ENCODE results near the gene IDH2. TPM values are rescaled to one million over a fixed set of nuclear protein-coding genes. Genes with fewer than 3 reads are reported as not detected.
"Not testable (repeated sequence)": the region's sequence is repeated elsewhere in the genome, so short reads cannot be mapped to it uniquely, and the experiment has no call there.

Gene IDH2
- 100 to 1,000 TPM; 110 to 185 TPM for total RNA-seq
- long read RNA-seq, transcript IDH2-201 (11 exons, 2,694 nt): major isoform, 450 of 504 reads
- long read RNA-seq, partial matches to known transcripts: 42 of 504 reads
- long read RNA-seq, other reads (novel, unspliced or antisense): 9 of 504 reads

DNA sequence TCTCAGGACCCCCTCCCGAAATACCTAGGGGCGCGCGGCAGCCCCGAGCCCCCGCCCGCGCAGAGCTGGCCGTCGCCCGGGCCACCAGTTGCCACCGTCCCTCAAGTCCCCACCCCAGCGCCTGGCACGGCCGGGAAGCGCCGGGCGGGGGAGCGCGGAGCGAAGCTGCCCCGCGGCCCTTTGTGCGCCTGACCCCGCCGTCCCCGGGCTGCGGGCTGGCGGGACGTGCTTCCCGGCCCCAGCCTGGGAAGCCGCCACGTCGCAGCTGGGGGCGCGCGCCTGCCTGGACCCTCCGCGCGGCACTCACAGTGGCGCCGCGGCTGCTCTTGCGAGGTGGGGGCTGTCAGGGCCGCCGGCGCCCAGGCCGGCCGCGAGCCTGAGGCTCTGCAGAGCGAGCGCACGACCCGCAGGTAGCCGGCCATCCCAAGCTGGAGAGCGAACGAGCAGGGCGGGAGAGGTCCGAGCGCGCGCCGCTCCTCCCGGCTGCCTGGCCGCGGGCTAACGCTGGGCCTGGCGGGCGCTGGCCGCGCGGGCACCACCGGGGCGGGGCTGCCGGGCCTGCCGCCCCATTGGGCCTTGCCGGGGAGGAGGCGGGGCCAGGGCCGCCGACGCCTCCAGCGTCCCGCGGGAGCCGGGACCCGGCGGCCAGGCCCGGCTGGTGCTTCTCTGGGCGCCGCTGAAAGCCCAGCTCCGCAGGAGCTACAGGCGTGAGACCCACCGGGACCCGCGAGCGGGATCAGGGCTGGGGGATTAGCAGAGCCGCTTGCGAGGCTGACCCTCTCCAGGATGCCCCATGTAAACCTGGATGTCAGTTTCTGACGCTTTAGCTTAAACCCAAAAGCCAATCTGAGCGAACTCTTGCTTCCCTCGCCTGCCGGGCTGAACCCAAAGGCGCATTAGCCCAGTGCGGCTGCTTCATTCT lies at the start of gene IDH2:
Gene IDH2, minus strand, starts transcription at position 500 of the 922 bp plus-strand sequence. Its CDS starts 78 bp downstream, at position 422.
- DNase-seq (peak; percentile 77 to 87), ATAC-seq (peak; percentile 85)
- intact Hi-C loops (cut with DNase I, micrococcal nuclease): no loop called here

DNA sequence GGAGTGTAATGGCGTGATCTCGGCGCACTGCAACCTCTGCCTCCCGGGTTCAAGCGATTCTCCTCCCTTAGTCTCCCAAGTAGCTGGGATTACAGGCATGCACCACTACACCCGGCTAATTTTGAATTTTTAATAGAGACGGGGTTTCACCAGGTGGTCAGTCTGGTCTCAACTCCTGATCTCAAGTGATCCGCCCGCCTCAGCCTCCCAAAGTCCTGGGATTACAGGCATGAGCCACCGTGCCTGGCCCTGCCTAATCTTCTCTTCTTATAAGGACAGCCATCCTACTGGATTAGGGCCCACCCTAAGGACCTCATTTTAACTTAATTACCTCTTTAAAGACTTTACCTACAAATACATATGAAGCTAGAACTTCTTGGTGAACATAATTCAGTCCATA lies 48.3 kb upstream of the IDH2 start:
- intact Hi-C loops (cut with DNase I, micrococcal nuclease); DNase-seq; ATAC-seq: not testable (repeated sequence)

DNA sequence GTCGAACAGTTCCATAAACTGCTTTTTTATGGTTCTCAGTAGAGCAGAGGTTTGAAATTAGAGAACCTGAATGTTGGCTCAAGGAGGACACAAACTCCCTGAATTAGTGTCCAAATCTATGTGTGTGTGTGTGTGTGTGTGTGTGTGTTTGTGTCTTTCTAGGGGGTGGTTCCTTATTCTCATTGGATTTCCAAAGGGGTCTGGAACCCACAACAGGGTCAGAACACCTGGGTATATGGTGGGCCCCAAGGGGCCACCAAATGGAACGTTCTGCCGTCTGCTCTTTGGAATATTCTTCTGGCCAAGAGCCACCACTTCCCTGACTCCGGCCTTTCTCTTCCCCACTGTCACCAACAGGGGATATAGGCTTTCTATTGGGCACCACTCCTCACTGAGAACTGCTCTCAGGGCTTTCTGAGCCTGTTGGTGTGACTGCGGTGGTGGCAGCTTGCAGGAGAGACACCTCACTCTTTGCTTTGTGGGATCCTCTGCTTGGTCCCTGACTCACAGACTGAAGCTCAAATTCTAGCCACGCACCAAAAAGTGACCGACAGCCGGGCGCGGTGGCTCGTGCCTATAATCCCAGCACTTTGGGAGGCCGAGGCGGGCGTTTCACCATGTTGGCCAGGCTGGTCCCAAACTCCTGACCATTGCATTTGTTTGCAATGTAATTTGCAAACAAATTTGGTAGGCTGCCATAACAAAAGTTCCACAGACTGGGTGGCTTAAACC lies 47.5 kb upstream of the IDH2 start:
- intact Hi-C loops (cut with DNase I, micrococcal nuclease): no loop called here
- ATAC-seq: peak; percentile 46
- no peak for DNase-seq

DNA sequence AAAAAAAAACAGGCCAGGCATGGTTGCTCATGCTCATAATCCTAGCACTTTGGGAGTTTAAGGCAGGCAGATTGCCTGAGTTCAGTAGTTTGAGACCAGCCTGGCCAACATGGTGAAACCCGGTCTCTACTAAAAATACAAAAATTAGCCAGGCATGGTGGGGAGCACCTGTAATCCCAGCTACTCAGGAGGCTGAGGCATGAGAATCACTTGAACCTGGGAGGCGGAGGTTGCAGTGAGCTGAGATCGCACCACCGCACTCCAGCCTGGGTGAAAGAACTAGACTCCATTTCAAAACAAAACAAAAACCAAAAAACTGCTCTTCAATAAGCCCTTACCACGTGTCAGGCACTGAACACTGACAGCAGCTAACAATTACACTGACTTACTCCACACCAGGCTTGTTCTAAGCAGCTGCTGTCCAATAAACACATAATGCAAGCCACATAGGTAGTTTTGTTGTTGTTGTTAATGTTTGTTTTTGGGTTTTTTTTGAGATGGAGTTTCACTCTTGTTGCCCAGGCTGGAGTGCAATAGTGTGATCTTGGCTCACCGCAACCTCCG lies 44.0 kb upstream of the IDH2 start:
- DNase-seq; intact Hi-C loops (cut with DNase I, micrococcal nuclease); ATAC-seq: not testable (repeated sequence)

DNA sequence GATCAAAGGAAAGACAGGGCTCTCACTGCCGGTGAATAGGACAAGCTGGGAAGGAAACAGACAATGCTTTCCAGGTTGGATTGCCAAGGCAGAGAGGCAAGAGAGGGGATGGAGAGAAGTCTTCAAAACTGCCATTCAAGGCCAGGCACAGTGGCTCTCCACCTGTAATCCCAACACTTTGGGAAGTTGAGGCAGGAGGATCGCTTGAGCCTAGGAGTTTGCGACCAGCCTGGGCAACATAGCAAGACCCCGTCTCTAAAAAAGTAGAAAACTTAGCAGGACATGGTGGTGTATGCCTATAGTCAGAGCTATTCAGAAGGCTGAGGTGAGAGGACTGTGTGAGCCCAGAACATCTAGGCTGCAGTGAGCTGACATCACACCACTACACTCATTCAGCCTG lies 43.5 kb upstream of the IDH2 start:
- intact Hi-C loops (cut with DNase I, micrococcal nuclease): no loop called here
- ATAC-seq (no peak), DNase-seq (no peak)

DNA sequence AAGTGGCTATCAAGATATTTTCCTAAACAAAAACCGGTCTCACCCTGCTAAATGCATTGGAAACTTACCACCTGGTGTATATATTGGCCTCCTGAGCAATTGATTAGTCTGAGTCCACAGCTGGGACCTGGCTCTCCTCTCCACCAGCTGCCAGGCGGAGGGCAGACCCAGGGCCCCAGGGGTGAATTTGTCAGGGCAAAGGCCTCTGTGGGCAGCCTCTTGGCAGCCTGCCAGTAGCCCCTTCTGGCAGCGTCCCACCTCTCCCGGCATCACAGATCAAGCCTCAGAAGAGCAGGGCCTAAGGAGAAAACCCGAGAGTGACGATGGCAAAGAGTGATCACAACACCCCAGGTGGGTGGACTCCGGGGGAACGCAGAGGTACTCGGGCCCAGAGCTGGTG lies 43.0 kb upstream of the IDH2 start:
- no peak for ATAC-seq
- DNase-seq: no peak
- intact Hi-C loops (cut with DNase I, micrococcal nuclease): no loop called here

DNA sequence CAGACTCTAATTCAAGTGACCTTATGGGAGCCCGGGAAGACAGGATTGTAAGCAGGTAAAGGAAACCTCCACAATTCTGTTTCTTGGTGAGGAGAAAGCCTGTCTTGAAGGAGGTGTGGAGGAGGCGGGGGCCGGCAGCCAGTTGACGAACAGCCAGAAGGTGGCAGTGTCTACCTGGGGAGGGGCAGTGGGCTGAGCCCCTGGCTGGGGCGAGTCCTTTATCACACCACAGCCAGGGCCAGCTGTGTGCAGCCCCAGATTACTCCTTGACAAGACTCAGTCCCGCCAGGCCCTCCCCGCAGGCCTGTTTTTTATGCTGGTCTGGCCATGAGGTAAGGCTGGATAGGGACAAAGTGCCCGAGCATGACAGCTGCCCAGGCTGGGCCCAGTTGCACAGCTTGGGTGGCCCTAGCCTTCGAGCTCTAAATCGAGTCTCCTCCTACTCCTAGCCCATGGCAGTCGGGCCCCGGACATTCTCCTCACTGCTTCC lies 40.9 kb upstream of the IDH2 start:
- intact Hi-C loops (cut with DNase I, micrococcal nuclease): no loop called here
- peak; percentile 97 for ATAC-seq
- peak; percentile 82 to 84 for DNase-seq

DNA sequence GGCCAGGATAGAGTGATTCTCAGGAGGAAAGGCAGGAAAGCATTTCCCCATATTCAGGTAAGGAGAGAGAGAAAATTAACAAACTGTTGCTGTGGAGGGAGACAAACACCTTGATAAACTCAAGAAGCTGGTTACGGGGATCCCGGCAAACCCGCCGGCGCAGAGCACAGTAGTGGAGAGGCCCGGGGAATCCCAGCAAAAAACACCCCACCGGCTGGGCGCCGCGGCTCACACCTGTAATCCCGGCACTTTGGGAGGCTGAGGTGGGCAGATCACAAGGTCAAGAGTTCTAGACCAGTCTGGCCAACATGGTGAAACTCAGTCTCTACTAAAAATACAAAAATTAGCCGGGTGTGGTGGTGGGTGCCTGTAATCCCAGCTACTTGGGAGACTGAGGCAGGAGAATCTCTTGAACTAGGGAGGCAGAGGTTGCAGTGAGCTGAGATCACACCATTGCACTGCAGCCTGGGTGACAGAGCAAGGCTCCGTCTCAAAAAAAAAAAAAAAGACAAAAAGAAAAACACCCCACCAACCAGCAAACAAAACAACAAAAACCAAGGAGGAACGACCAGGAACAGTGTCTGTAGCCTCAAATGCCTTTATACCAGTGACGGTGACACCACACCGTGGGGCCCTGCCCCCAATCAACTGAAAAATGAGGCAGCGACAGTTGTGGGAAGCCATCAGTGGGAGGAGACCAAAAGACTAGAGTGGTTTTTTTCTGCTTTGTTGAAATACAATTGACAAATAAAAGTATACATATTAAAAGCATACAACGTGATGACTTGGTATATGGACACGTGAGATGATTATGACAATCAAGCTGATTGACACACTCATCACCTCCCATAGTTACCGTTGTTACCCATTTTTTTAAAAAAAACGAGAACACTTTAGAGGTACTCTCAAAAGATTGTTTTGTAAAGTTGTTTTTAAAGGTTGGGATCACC lies 40.2 kb upstream of the IDH2 start:
- DNase-seq (no peak), ATAC-seq (peak; percentile 3)
- intact Hi-C loops (cut with DNase I, micrococcal nuclease): no loop called here

DNA sequence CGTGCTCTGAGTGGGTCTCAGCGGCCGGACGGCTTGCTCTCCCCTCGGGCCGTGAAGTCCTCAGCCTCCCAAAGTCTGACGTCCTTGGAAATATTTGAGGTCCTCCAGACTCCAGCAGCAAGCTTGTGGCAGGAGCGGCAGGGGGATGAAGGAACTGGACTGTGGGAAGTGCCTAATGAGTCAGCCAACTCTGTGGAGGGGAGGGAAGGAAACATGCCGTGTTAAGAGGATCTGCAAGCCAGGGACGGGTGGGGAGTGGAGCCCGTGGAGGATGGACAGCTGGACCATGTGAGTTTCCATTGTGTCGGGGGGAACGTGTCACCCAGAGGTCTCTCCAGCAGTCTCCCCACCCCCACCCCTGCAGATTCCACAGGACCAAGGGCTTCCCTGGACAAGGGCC lies 39.4 kb upstream of the IDH2 start:
- ATAC-seq: no peak
- DNase-seq: no peak
- intact Hi-C loops (cut with DNase I, micrococcal nuclease): no loop called here

DNA sequence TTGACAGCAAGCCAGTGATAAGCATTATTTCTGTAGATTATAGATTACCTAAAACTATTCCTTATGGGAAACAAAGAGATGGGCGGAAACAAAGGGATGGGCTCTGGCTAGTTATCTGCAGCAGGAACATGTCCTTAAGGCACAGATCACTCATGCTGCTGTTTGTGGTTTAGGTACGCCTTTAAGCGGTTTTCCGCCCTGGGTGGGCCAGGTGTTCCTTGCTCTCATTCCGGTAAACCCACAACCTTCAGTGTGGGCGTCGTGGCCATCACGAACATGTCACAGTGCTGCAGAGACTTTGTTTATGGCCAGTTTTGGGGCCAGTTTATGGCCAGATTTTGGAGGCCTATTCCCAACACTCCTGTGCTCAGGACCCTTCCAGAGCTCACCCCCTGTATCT lies 37.3 kb upstream of the IDH2 start:
- intact Hi-C loops (cut with DNase I, micrococcal nuclease); ATAC-seq; DNase-seq: not testable (repeated sequence)

DNA sequence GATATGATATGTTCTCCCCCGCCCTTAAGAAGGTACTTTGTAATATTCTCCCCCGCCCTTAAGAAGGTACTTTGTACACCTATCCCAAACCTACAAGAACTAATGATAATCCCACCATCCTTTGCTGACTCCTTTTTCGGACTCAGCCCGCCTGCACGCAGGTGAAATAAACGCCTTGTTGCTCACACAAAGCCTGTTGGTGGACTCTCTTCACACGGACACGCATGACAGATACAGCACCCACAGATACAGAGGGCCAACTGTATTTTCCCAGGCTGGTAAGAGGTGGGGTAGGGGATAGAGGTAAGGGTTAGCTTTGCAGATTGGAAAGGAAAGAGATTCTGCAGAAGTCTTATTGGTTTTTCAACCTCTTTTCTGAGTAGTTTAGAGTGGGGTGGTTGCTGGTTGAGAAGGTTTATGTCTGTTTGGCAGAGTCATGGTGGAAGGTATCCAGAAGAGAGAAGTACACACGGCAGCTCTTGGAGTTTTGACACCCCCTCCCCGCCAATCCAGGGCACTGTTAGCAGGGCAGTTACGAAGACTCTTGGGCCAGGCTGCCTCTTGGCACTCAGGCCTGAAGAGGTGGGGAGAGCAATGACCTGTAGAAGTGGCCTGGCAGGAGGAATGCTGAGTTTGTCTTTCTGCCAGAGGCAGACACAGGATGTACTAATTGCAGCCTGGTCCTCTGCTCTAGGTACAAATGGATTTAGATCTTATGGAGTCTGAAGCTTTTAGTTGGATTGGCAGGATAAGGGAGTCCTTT lies 36.0 kb upstream of the IDH2 start:
- intact Hi-C loops (cut with DNase I, micrococcal nuclease): no loop called here
- ATAC-seq (no peak), DNase-seq (no peak)

DNA sequence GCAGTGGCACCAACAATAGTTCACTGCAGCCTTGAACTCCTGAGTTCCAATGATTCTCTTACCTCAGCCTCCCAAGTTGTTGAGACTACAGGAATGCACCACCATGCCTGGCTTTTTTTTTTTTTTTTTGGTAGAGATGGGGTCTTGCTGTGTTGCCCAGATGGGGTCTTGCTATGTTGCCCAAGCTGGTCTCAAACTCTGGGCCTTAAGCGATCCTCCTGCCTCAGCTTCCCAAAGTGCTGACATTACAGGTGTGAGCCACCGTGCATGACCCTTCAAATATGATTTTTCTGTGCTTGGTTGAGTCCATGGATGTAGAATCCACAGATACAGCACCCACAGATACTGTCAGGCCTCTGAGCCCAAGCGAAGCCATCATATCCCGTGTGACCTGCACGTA lies 30.2 kb upstream of the IDH2 start:
- intact Hi-C loops (cut with DNase I, micrococcal nuclease): no loop called here
- no peak for ATAC-seq
- DNase-seq: peak in 1 of 2 donors; percentile 9

DNA sequence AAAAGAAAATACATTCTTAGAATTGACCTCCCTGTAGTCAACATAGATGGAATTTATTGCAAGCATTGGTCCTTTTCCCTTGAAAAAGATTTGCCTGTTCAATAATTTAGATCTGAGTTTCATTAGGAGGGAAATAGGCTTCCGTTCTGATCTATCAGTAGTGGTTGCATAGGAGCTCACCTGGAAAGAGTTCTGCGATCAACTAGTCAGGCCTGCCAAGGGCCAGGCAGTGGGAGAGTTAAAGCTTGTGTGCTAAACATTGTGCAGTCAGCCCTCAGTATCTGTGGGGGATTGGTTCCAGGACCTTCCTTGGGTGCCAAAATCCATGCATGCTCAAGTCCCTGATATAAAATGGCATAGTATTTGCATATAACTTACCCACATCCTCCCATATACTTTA lies 29.6 kb upstream of the IDH2 start:
- ATAC-seq (no peak), DNase-seq (peak in 1 of 2 donors; percentile 5)
- intact Hi-C loops (cut with DNase I, micrococcal nuclease): no loop called here

DNA sequence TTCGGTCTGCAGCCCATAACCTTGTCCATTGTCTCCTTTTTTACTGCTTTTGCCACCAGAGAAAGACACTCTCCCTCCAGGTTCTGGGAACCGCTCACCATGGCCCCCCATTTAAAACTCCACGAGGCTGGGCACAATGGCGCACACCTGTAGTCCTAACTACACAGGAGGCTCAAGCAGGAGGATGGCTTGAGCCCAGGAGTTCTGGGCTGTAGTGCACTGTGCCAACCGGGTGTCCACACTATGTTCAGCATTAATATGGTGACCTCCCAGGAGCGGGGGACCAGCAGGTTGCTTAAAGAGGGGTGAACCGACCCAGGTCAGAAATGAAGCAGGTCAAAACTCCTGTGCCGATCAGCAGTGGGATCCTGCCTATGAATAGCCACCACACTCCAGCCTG lies 28.0 kb upstream of the IDH2 start:
- intact Hi-C loops (cut with DNase I, micrococcal nuclease): no loop called here
- ATAC-seq (no peak), DNase-seq (peak in 1 of 2 donors; percentile 14)

DNA sequence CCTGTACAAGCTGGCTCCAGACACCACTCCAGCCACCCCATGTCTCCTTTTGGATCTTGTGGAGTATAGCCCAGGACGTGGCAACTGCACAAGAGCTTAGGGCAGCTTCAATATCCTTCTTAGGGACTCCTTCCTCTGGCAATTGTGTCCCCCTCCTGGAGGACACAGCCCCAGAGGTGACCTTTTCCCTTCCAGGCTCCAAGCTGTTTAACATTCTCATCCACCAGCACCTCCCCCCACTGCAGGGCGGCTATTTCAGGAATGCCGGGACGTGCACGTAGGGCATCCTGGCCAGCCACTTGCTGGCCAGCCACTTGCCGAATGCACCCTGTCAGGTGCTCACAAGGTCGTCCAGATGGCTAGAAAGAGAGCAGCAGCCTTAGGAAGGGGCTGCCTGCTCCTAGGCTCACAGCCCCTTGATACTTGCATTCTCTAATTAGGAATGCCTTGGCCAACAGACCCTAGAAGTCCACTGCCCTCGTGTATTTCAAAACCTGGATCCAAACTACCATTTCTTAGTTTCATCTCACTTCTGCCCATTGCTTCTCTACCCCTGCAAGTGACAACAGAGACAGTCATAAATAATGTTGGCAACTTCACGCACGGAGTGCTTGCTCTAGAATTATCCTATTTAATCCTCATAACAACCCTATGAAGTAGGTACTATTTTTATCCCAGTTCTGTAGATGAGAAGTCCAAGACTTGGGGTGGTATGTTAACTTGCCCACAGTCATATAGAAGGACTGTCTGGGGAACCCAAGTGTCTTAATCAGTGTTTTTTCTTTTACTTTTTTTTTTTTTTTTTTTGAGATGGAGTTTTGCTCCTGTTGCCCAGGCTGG lies 24.5 kb upstream of the IDH2 start:
- DNase-seq: peak; percentile 37 to 58
- peak; percentile 14 for ATAC-seq
- intact Hi-C loops (cut with DNase I, micrococcal nuclease): no loop called here

DNA sequence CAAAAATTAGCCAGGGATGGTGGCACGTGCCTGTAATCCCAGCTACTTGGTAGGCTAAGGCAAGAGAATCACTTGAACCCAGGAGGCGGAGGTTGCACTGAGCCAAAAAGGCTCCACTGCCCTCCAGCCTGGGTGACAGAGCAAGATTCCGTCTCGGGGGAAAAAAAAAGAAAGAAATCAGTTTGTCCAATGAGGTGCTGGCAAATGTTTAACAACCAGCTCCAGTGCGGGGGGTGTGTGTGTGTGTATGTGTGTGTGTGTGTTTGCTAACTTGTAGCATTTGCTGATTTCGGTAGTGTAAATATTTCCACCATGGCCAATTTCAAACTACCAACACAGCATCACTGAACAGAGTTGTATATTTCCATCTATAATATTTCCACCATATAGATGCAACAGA lies 23.8 kb upstream of the IDH2 start:
- DNase-seq (peak; percentile 54 to 57), ATAC-seq (peak; percentile 19)
- intact Hi-C loops (cut with DNase I, micrococcal nuclease): no loop called here

DNA sequence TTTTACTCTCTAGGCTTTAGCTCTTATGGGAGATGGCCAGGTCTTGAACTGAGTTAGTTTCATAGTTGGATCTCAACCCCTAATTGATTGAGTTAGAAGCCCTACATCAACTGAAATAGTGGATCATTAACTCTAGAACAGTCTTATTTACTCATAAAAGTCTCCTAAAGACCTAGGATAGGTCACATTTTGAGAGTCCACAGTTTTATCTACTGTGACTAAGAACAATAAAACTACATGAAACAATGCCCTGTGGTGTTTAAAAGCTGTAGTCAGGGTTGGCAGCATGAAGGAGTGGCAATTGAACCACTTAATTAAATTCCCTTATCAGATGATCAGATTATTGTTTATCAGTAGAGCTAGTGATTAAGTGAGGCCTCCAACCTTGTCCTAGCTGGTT lies 22.2 kb upstream of the IDH2 start:
- DNase-seq (no peak), ATAC-seq (peak; percentile 88)
- intact Hi-C loops (cut with DNase I, micrococcal nuclease): no loop called here

Measured in left colon (tissue), 2 donors.